Neural progenitor cell (in vitro differentiated cells): ENCODE data around the gene ID4.

Experiments
- CTCF ChIP-seq: fragments of 200-600 bp; sonication (generic); IDR thresholded peaks from 2 replicates; pipeline ENCODE4 v1.5.1; 2017; ENCODE audit warnings: antibody characterized with exemption, mild to moderate bottlenecking
- EZH2phosphoT487 ChIP-seq: fragments of 200-600 bp; sonication (generic); IDR thresholded peaks from 2 replicates; pipeline ENCODE4 v1.6.1; 2017; ENCODE audit warnings: antibody characterized with exemption

GRCh38 chr6:19876672-19877071, 39.5 kb downstream of the ID4 start:
- TF ChIP-seq EZH2phosphoT487 (no peak), CTCF (no peak)
